Astrocyte (in vitro differentiated cells and primary cell): ENCODE measurements around the gene SBF1. TPM values are rescaled to one million over a fixed set of nuclear protein-coding genes. Genes with fewer than 3 reads are reported as not detected.

Experiments used
- DNase-seq: peaks from one replicate; pipeline ENCODE4 v3.0.0-alpha.2; 2010; ENCODE audit warnings: low read depth
- FAIRE-seq: peaks from 2 replicates; lab custom pipeline; 2011; peaks lifted over from hg19 to GRCh38; lab: Jason Lieb, UNC
- H2AFZ ChIP-seq: 2 replicates; pipeline ENCODE4 v1.6.0; 2012; ENCODE audit warnings: low read depth, low read length, inconsistent platforms
- H3K27ac ChIP-seq: 2 replicates; pipeline ENCODE4 v1.5.1; 2011; ENCODE audit warnings: low read depth, low read length, inconsistent platforms
- H3K27me3 ChIP-seq: 2 replicates; pipeline ENCODE4 v1.6.0; 2011; ENCODE audit warnings: low read length, inconsistent platforms; ENCODE audit not compliant: insufficient read depth
- H3K36me3 ChIP-seq: 2 replicates; pipeline ENCODE4 v1.5.1; 2011; ENCODE audit warnings: low read length, inconsistent platforms; ENCODE audit not compliant: insufficient read depth
- H3K4me1 ChIP-seq: 2 replicates; pipeline ENCODE4 v1.5.1; 2011; ENCODE audit warnings: low read length, inconsistent platforms; ENCODE audit not compliant: insufficient read depth
- H3K4me2 ChIP-seq: 2 replicates; pipeline ENCODE4 v1.6.0; 2012; ENCODE audit warnings: low read length, inconsistent platforms
- H3K4me3 ChIP-seq: 2 replicates; pipeline ENCODE4 v1.5.1; 2011; ENCODE audit warnings: low read depth, mild to moderate bottlenecking, low read length, inconsistent platforms; ENCODE audit not compliant: insufficient read depth
- H3K79me2 ChIP-seq: 2 replicates; pipeline ENCODE4 v1.6.0; 2012; ENCODE audit warnings: mild to moderate bottlenecking, low read length, inconsistent platforms; ENCODE audit not compliant: insufficient read depth
- H3K9ac ChIP-seq: 2 replicates; pipeline ENCODE4 v1.6.0; 2012; ENCODE audit warnings: mild to moderate bottlenecking, low read length, inconsistent platforms
- H3K9me3 ChIP-seq: 2 replicates; pipeline ENCODE4 v1.5.1; 2012; ENCODE audit warnings: low read depth, mild to moderate bottlenecking, low read length, inconsistent platforms; ENCODE audit not compliant: insufficient read depth
- H4K20me1 ChIP-seq: 2 replicates; pipeline ENCODE4 v1.6.0; 2012; ENCODE audit warnings: low read length, inconsistent platforms; ENCODE audit not compliant: insufficient read depth
- H3K27ac Mint-ChIP-seq: one replicate; pipeline ENCODE4 v1.8.0; 2021; ENCODE audit warnings: mild to moderate bottlenecking, mixed read lengths; ENCODE audit not compliant: unreplicated experiment
- H3K27me3 Mint-ChIP-seq: one replicate; pipeline ENCODE4 v1.8.0; 2021; ENCODE audit warnings: low read depth, mixed read lengths; ENCODE audit not compliant: unreplicated experiment
- H3K36me3 Mint-ChIP-seq: one replicate; pipeline ENCODE4 v1.8.0; 2021; ENCODE audit warnings: low read depth, mixed read lengths; ENCODE audit not compliant: unreplicated experiment
- H3K4me1 Mint-ChIP-seq: one replicate; pipeline ENCODE4 v1.8.0; 2021; ENCODE audit warnings: low read depth, mixed read lengths; ENCODE audit not compliant: unreplicated experiment
- H3K4me3 Mint-ChIP-seq: one replicate; pipeline ENCODE4 v1.8.0; 2021; ENCODE audit warnings: mild to moderate bottlenecking, moderate library complexity, mixed read lengths; ENCODE audit not compliant: unreplicated experiment
- H3K9me3 Mint-ChIP-seq: one replicate; pipeline ENCODE4 v1.8.0; 2021; ENCODE audit warnings: mild to moderate bottlenecking, mixed read lengths; ENCODE audit not compliant: unreplicated experiment
- CTCF ChIP-seq: IDR thresholded peaks from 2 replicates; pipeline ENCODE4 v1.5.1; 2011; ENCODE audit warnings: low read depth, mild to moderate bottlenecking, inconsistent platforms, low read length, moderate library complexity; ENCODE audit not compliant: insufficient read depth
- EZH2 ChIP-seq: IDR thresholded peaks from 2 replicates; pipeline ENCODE4 v1.6.1; 2012; ENCODE audit warnings: mild to moderate bottlenecking, low read length, inconsistent platforms; ENCODE audit not compliant: insufficient read depth
- total RNA-seq: library from RNA; stranded (reverse); gene quantifications from 2 replicates; pipeline ENCODE4 v1.2.1, GENCODE V29; 2021

SBF1 gene
- total RNA-seq, 1 donor from 2014 or later, result 75.4 TPM

- Histone ChIP-seq H4K20me1 (peaks cover 26% of the 10 kb centered on the region), H3K4me3 (no peak overlapping the region), H3K4me2 (no peak overlapping the region), H3K9ac (no peak overlapping the region), H3K36me3 (peaks cover 7% of the 10 kb centered on the region), H2AFZ (no peak overlapping the region), H3K4me1 (no peaks in the 10 kb centered on the region), H3K9me3 (no peaks in the 10 kb centered on the region), H3K27me3 (no peaks in the 10 kb centered on the region), H3K79me2 (peaks cover 7% of the 10 kb centered on the region), H3K27ac (no peak overlapping the region)
- no peaks in the 10 kb centered on the region for H3K27me3 Mint-ChIP-seq
- H3K4me1 Mint-ChIP-seq, result no peaks in the 10 kb centered on the region
- H3K27ac Mint-ChIP-seq, result no peak overlapping the region
- peaks cover 2% of the 10 kb centered on the region for H3K36me3 Mint-ChIP-seq
- TF ChIP-seq EZH2 (no peak), CTCF (no peak)
- DNase-seq (no peak), FAIRE-seq (no peak)
- no peak overlapping the region for H3K4me3 Mint-ChIP-seq
- H3K9me3 Mint-ChIP-seq, result no peaks in the 10 kb centered on the region
Measured at GRCh38 chr22:50463188-50463900, 11.5 kb downstream of the SBF1 start.

GRCh38 chr22:50461979-50462540 lies 12.8 kb downstream of the SBF1 start:
- no peak overlapping the region for H2AFZ ChIP-seq
- H3K4me1 ChIP-seq, result no peaks in the 10 kb centered on the region
- no peak overlapping the region for H3K27ac Mint-ChIP-seq
- no peak overlapping the region for H3K4me3 Mint-ChIP-seq
- H3K9me3 ChIP-seq, result no peaks in the 10 kb centered on the region
- H3K27me3 Mint-ChIP-seq, result no peaks in the 10 kb centered on the region
- H3K9ac ChIP-seq, result no peak overlapping the region
- no peak for DNase-seq
- H3K27ac ChIP-seq, result no peak overlapping the region
- H3K79me2 ChIP-seq, result no peaks in the 10 kb centered on the region
- no peaks in the 10 kb centered on the region for H3K27me3 ChIP-seq
- H4K20me1 ChIP-seq, result peaks cover 15% of the 10 kb centered on the region
- H3K36me3 ChIP-seq, result peaks cover 7% of the 10 kb centered on the region
- peaks cover 7% of the 10 kb centered on the region for H3K36me3 Mint-ChIP-seq
- no peak for FAIRE-seq
- no peaks in the 10 kb centered on the region for H3K4me1 Mint-ChIP-seq
- no peak for TF ChIP-seq EZH2
- TF ChIP-seq CTCF, result no peak
- no peak overlapping the region for H3K4me2 ChIP-seq
- H3K4me3 ChIP-seq, result no peak overlapping the region
- no peaks in the 10 kb centered on the region for H3K9me3 Mint-ChIP-seq

- no peak overlapping the region for H3K4me3 ChIP-seq
- Mint-ChIP-seq H3K36me3 (peaks cover 10% of the 10 kb centered on the region), H3K4me1 (no peaks in the 10 kb centered on the region), H3K4me3 (no peak overlapping the region), H3K9me3 (no peaks in the 10 kb centered on the region), H3K27ac (no peak overlapping the region), H3K27me3 (no peaks in the 10 kb centered on the region)
- no peak for DNase-seq
- no peaks in the 10 kb centered on the region for H3K9me3 ChIP-seq
- TF ChIP-seq EZH2 (no peak), CTCF (no peak)
- peaks cover 7% of the 10 kb centered on the region for H3K36me3 ChIP-seq
- FAIRE-seq, result no peak
- H3K4me1 ChIP-seq, result no peaks in the 10 kb centered on the region
- H4K20me1 ChIP-seq, result peaks cover 10% of the 10 kb centered on the region
- H3K4me2 ChIP-seq, result no peak overlapping the region
- H3K79me2 ChIP-seq, result no peaks in the 10 kb centered on the region
- H3K27ac ChIP-seq, result no peak overlapping the region
- H3K9ac ChIP-seq, result no peak overlapping the region
- no peaks in the 10 kb centered on the region for H3K27me3 ChIP-seq
- no peak overlapping the region for H2AFZ ChIP-seq
Measured at GRCh38 chr22:50461536-50461935, 13.3 kb downstream of the SBF1 start.
